GM12878 (cell line): ENCODE results near the gene TDRD7. TPM values are rescaled to one million over a fixed set of nuclear protein-coding genes. Genes with fewer than 3 reads are reported as not detected.

Experiments
- BHLHE40 ChIP-seq, 2 experiments: fragments of 450-650 bp in 1 of 2; IDR thresholded peaks; 2 replicates each; pipeline ENCODE4 v1.6.1; 2011 to 2017; ENCODE audit warnings: low read depth in 2 of 2, borderline replicate concordance in 1 of 2, improper control_type of control experiment in 1 of 2, low read length in 1 of 2, mild to moderate bottlenecking in 1 of 2
- BRCA1 ChIP-seq: IDR thresholded peaks from 2 replicates; pipeline ENCODE4 v1.6.1; 2011; ENCODE audit warnings: low read depth, low read length, improper control_type of control experiment
- CBFB ChIP-seq: IDR thresholded peaks from 2 replicates; pipeline ENCODE4 v1.6.1; 2016; ENCODE audit warnings: antibody characterized with exemption, low read depth
- CHD1 ChIP-seq: IDR thresholded peaks from 2 replicates; pipeline ENCODE4 v1.6.1; 2012; ENCODE audit warnings: low read depth, low read length, improper control_type of control experiment
- CREM ChIP-seq: IDR thresholded peaks from 2 replicates; pipeline ENCODE4 v1.6.1; 2014; ENCODE audit warnings: antibody characterized with exemption, low read depth
- EP300 ChIP-seq, 2 experiments: fragments of 150-350 bp in 1 of 2; IDR thresholded peaks; 2 replicates each; pipeline ENCODE4 v1.6.1; 2011 to 2012; ENCODE audit warnings: low read depth in 2 of 2, low read length in 2 of 2, borderline replicate concordance in 1 of 2, improper control_type of control experiment in 1 of 2, inconsistent platforms in 1 of 2; ENCODE audit not compliant: control insufficient read depth in 1 of 2
- HDAC6 ChIP-seq: fragments of 200-600 bp; sonication (generic); IDR thresholded peaks from one replicate; pipeline ENCODE4 v1.8.0; 2017; ENCODE audit warnings: antibody characterized with exemption; ENCODE audit not compliant: unreplicated experiment
- HDGF ChIP-seq: fragments of 450-650 bp; IDR thresholded peaks from 2 replicates; pipeline ENCODE4 v1.6.1; 2016; ENCODE audit warnings: antibody characterized with exemption
- MEF2A ChIP-seq: IDR thresholded peaks from 2 replicates; pipeline ENCODE4 v1.6.1; 2011; ENCODE audit warnings: low read depth, mild to moderate bottlenecking, low read length, moderate library complexity; ENCODE audit not compliant: insufficient read depth
- NFIC ChIP-seq: IDR thresholded peaks from 2 replicates; pipeline ENCODE4 v1.6.1; 2012; ENCODE audit warnings: low read depth, mild to moderate bottlenecking, inconsistent platforms, low read length, moderate library complexity
- NFYA ChIP-seq: IDR thresholded peaks from 2 replicates; pipeline ENCODE4 v1.6.1; 2011; ENCODE audit warnings: low read depth, mild to moderate bottlenecking, low read length, improper control_type of control experiment, borderline replicate concordance
- NFYB ChIP-seq: IDR thresholded peaks from 2 replicates; pipeline ENCODE4 v1.6.1; 2011; ENCODE audit warnings: low read depth, mild to moderate bottlenecking, low read length, improper control_type of control experiment, moderate library complexity; ENCODE audit not compliant: insufficient read depth
- PAX5 ChIP-seq: IDR thresholded peaks from 2 replicates; pipeline ENCODE4 v1.6.1; 2011; ENCODE audit warnings: low read depth, low read length, borderline replicate concordance
- RUNX3 ChIP-seq: IDR thresholded peaks from 2 replicates; pipeline ENCODE4 v1.6.1; 2012; ENCODE audit warnings: low read length, inconsistent platforms
- SPI1 ChIP-seq: IDR thresholded peaks from 2 replicates; pipeline ENCODE4 v1.6.1; 2011; ENCODE audit warnings: low read depth, mild to moderate bottlenecking, low read length, moderate library complexity, borderline replicate concordance; ENCODE audit not compliant: insufficient read depth
- SREBF2 ChIP-seq: IDR thresholded peaks from 2 replicates; pipeline ENCODE4 v1.6.1; 2012; ENCODE audit warnings: mild to moderate bottlenecking, low read length
- SUPT20H ChIP-seq: IDR thresholded peaks from 2 replicates; pipeline ENCODE4 v1.6.1; 2011; ENCODE audit warnings: low read depth, mild to moderate bottlenecking, low read length, moderate library complexity, borderline replicate concordance; ENCODE audit not compliant: control insufficient read depth
- TBL1XR1 ChIP-seq: IDR thresholded peaks from 2 replicates; pipeline ENCODE4 v1.6.1; 2012; ENCODE audit warnings: low read depth, low read length, improper control_type of control experiment
- TCF7 ChIP-seq: IDR thresholded peaks from 2 replicates; pipeline ENCODE4 v1.6.1; 2014; ENCODE audit warnings: antibody characterized with exemption, borderline replicate concordance
- YY1 ChIP-seq: IDR thresholded peaks from 2 replicates; pipeline ENCODE4 v1.6.1; 2011; ENCODE audit warnings: low read depth, mild to moderate bottlenecking, low read length
- ZNF217 ChIP-seq: fragments of 450-650 bp; IDR thresholded peaks from 2 replicates; pipeline ENCODE4 v1.6.1; 2017; ENCODE audit warnings: antibody characterized with exemption, mild to moderate bottlenecking
- polyA plus RNA-seq, 11 experiments: library from polyadenylated mRNA; depleted of rRNA in 4 of 11; unstranded in 6 of 11; stranded (reverse) in 5 of 11; fragments of >200 nt; fragmentation: Nextera tagmentation in 4 of 11; fragmentation: Illumina TruSeq in 1 of 11; extraction: Ambion mirVana in 4 of 11; extraction: Trizol in 1 of 11; gene quantifications; 1 replicate in 1 of 11; 2 replicates in 10 of 11; pipeline versions ENCODE4 v1.2.1 to v1.2.3, GENCODE V29; 2011 to 2016; ENCODE audit warnings: inconsistent platforms in 2 of 11, missing spikeins in 2 of 11, low read depth in 1 of 11
- total RNA-seq, 4 experiments: library from RNA; depleted of rRNA in 3 of 4; stranded (reverse); fragments of >200 nt in 3 of 4; fragmentation: Illumina TruSeq in 1 of 4; extraction: Trizol in 1 of 4; gene quantifications; 2 replicates each; pipeline versions ENCODE4 v1.2.1 to v1.2.3, GENCODE V29; 2013 to 2021
- TF ChIP-seq, protein P1 (sequence below): fragments of 450-650 bp; conservative IDR thresholded peaks from 2 replicates; pipeline ENCODE4 v1.6.1; 2017; ENCODE audit warnings: mild to moderate bottlenecking, moderate library complexity
- TF ChIP-seq, protein P2 (sequence below): fragments of 450-650 bp; formaldehyde crosslinking; IDR thresholded peaks from 2 replicates; pipeline ENCODE4 v1.5.0; 2022; ENCODE audit warnings: mild to moderate bottlenecking, missing genetic modification characterization
- TF ChIP-seq, protein P3 (sequence below): fragments of 450-650 bp; IDR thresholded peaks from 2 replicates; pipeline ENCODE4 v1.6.1; 2016; ENCODE audit warnings: mild to moderate bottlenecking
- TF ChIP-seq, protein P4 (sequence below): IDR thresholded peaks from 2 replicates; pipeline ENCODE4 v1.6.1; 2012; ENCODE audit warnings: low read depth, low read length, improper control_type of control experiment

Gene TDRD7
- total and polyA plus RNA-seq, 10 of the 15 experiments (the other 5 are each of a cell fraction or from before 2014, with no cell fraction given): 5.7 to 26.4 (median 16.2) TPM

DNA sequence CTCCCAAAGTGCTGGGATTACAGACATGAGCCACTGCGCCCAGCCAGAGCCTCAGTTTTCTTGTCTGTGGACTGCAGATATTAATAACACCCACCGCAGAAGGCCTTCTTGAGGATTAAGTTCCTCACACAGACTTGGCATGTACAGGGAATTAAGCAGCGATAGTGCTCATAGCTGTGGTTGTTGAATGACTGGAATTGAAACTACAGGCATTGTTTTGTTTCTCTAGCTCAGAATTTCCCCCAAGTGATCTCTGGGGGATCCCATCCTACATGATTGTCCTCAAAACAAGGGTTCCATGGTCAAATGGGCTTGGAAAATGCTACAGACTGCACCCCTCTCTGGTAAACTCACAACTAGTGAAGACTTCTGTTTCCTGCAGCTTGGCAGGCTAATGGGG lies 44.2 kb upstream of the TDRD7 start (continued):
- TF ChIP-seq, protein P1, sequence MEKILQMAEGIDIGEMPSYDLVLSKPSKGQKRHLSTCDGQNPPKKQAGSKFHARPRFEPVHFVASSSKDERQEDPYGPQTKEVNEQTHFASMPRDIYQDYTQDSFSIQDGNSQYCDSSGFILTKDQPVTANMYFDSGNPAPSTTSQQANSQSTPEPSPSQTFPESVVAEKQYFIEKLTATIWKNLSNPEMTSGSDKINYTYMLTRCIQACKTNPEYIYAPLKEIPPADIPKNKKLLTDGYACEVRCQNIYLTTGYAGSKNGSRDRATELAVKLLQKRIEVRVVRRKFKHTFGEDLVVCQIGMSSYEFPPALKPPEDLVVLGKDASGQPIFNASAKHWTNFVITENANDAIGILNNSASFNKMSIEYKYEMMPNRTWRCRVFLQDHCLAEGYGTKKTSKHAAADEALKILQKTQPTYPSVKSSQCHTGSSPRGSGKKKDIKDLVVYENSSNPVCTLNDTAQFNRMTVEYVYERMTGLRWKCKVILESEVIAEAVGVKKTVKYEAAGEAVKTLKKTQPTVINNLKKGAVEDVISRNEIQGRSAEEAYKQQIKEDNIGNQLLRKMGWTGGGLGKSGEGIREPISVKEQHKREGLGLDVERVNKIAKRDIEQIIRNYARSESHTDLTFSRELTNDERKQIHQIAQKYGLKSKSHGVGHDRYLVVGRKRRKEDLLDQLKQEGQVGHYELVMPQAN: no peak
- TF ChIP-seq, protein P2, sequence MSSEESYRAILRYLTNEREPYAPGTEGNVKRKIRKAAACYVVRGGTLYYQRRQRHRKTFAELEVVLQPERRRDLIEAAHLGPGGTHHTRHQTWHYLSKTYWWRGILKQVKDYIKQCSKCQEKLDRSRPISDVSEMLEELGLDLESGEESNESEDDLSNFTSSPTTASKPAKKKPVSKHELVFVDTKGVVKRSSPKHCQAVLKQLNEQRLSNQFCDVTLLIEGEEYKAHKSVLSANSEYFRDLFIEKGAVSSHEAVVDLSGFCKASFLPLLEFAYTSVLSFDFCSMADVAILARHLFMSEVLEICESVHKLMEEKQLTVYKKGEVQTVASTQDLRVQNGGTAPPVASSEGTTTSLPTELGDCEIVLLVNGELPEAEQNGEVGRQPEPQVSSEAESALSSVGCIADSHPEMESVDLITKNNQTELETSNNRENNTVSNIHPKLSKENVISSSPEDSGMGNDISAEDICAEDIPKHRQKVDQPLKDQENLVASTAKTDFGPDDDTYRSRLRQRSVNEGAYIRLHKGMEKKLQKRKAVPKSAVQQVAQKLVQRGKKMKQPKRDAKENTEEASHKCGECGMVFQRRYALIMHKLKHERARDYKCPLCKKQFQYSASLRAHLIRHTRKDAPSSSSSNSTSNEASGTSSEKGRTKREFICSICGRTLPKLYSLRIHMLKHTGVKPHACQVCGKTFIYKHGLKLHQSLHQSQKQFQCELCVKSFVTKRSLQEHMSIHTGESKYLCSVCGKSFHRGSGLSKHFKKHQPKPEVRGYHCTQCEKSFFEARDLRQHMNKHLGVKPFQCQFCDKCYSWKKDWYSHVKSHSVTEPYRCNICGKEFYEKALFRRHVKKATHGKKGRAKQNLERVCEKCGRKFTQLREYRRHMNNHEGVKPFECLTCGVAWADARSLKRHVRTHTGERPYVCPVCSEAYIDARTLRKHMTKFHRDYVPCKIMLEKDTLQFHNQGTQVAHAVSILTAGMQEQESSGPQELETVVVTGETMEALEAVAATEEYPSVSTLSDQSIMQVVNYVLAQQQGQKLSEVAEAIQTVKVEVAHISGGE (CRISPR knock-in tag): no peak
- no peak; the same call in 1 of the 2 replicates for TF ChIP-seq TBL1XR1
- peak; percentile 93 for TF ChIP-seq RUNX3
- TF ChIP-seq PAX5: peak; percentile 60; the same call in 1 of the 2 replicates
- TF ChIP-seq NFIC: peak; percentile 68; the same call in 1 of the 2 replicates
- no peak for TF ChIP-seq BRCA1
- TF ChIP-seq NFYA: no peak
- TF ChIP-seq CREM: peak; percentile 40; the same call in 1 of the 2 replicates
- TF ChIP-seq CBFB: peak; percentile 57; the same call in 1 of the 2 replicates
- no peak for TF ChIP-seq HDAC6
- peak; percentile 21; the same call in 1 of the 2 replicates for TF ChIP-seq SPI1
- TF ChIP-seq TCF7: no peak
- TF ChIP-seq NFYB: no peak
- peak in 1 of 2 experiments; percentile 75; a peak in 1 of 4 replicates for TF ChIP-seq EP300 (IDR thresholded peaks at IDR 0.05; ENCODE audit: borderline replicate concordance in 1 of 2, control insufficient read depth in 1 of 2, low read depth in 2 of 2, low read length in 2 of 2)
- peak in 1 of 2 experiments; percentile 32; a peak in 1 of 4 replicates for TF ChIP-seq BHLHE40 (IDR thresholded peaks at IDR 0.05; ENCODE audit: borderline replicate concordance in 1 of 2, low read depth in 2 of 2, low read length in 1 of 2)
- no peak for TF ChIP-seq SUPT20H
- no peak for TF ChIP-seq YY1
- peak; percentile 38; the same call in 1 of the 2 replicates for TF ChIP-seq ZNF217
- TF ChIP-seq MEF2A: 0 out of 2 replicates have a peak, but pooled peaks have one; percentile 26
- TF ChIP-seq, protein P3, sequence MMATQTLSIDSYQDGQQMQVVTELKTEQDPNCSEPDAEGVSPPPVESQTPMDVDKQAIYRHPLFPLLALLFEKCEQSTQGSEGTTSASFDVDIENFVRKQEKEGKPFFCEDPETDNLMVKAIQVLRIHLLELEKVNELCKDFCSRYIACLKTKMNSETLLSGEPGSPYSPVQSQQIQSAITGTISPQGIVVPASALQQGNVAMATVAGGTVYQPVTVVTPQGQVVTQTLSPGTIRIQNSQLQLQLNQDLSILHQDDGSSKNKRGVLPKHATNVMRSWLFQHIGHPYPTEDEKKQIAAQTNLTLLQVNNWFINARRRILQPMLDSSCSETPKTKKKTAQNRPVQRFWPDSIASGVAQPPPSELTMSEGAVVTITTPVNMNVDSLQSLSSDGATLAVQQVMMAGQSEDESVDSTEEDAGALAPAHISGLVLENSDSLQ: no peak
- no peak for TF ChIP-seq SREBF2
- TF ChIP-seq, protein P4, sequence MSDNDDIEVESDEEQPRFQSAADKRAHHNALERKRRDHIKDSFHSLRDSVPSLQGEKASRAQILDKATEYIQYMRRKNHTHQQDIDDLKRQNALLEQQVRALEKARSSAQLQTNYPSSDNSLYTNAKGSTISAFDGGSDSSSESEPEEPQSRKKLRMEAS: no peak
- no peak for TF ChIP-seq HDGF
- TF ChIP-seq CHD1: no peak
